Stimulated activated CD4-positive, alpha-beta T cell treated with anti-CD3 and anti-CD28 coated beads, Interleukin-12 subunit alpha, Interleukin-12 subunit beta, amount 100 ng/mL, for 24 hours (primary cell): ENCODE data around the gene CARD19.

Experiments
- DNase-seq, 2 experiments: peaks; one replicate each; pipeline ENCODE4 v3.0.0-alpha.2; 2020; ENCODE audit warnings: low read depth in 2 of 2

CARD19 gene

DNA sequence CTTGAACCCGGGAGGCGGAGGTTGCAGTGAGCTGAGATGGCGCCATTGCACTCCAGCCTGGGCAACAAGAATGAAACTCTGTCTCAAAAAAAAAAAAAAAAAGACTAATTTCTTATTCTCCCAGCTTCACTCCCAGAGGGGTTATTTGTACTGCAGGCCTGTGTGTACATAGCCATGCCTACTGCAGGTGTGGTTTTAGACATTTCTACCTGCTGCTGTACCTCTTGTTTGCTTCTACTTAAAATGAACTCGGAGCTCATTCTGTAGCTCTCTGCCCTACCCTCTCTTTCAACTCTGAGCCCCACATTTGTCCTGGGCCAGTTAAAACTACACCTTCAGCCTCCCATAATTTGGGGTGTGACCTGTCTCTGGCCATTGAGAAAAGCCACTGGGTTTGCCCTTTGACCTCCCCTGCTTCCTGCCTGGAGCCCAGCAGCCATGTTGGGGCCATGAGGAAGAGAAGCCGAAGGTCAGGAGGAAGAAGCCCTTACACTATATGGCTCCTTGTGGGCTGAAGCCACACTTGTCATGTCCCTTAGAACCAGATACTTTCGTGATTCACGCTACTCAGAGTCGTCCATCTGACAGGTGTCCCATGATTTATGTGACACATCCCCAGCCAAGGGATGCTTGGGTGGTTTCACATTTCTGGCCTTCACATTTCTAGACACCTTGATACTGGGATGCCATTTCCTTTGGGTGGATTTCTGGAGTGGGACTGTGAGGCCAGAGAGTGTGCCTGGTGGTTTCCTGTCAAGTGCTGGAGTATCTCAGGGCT is 9.4 kb upstream of the CARD19 start:
- DNase-seq, result no peak

DNA sequence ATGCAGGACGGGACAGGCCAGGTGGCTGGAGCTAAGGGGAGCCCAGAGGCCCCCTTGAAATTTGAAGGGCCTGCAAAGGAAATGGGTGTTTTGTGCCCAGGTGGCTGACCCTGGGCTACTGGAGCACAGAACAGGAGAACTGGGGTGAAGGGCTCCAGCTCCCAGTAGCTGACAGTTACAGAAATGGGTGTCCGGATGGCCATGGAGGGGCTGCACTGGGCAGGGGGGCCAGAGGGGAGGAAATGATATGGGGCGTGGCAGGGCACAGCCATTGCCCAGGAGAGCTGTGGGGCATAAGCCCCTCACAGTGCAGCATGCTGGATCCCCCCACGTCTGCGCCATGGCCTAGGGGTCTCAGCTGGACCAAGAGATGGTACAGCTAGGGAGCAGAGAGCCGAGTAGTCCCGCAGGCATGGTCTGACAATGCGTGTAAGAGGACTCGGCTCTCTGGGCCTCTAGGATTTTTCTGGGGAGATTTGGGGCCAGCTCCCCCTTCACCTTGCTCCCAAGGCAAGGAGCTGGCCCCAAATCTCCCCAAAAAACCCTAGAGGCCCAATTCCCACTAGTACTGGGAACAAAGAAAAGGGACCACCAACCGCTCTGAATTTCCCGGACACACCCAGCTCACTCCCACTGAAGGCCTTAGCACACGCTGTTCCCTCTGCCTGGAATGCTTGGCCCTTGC is 7.9 kb upstream of the CARD19 start:
- DNase-seq, result no peak

DNA sequence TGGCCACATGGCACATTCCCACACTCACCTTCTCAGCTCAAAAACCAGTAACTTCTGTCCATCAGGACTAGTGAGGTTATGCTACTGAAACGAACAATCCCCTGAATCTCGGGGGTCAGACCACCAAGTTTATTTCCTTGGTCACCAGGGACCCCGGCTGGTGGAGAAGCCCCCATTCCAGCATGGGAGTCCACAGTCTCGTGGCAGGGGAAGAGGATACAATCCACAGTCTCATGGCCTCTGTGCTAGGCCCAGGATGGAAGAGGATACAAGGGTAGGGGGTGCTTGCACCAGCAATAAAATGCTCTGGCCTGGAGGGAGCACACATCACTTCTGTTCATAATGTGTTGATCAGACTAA is 7.4 kb upstream of the CARD19 start:
- no peak for DNase-seq

DNA sequence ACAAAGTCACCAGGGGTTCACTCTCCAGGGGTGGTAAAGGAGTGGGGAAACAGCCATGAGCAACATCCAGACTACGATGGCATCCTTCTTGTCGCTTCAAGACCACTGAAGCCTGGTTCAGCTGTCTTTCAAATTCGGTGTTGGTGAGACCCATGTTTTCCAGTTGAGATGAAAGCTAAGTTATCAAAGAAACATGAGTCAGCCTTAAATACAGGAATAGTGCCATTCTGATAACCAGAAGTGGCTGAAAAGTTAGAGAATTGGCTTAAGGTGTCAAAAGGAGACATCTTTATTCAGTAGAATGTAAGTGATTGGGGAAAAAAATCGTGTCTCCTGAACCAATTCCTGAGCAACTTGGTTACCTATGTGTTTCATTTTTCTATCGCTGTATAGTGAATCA is 7.0 kb upstream of the CARD19 start:
- no peak for DNase-seq

DNA sequence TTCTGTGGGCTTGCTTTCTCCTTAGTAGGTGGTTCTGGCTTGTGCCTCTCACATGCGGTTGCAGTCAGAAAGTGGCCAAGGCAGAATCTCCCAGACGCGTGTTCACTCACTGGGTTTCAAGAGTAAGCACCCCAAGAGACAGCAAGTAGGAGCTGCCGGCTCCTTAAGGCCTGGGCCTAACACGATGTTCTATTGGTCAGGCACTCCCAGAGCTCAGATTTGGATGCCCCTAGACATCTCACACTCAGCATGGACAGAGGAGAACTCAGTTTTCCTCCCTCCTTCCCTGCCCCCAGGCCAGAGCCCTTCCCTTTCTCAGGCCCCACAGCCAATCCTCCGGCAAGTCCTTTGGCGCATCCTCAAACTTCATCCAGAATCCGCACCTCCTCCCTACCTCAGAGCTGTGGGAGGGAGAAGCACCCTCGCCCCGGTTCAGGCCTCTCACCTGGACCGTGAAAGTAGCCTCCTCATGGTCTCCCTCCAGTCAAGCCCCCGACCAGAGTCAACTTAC is 6.5 kb upstream of the CARD19 start:
- no peak for DNase-seq

DNA sequence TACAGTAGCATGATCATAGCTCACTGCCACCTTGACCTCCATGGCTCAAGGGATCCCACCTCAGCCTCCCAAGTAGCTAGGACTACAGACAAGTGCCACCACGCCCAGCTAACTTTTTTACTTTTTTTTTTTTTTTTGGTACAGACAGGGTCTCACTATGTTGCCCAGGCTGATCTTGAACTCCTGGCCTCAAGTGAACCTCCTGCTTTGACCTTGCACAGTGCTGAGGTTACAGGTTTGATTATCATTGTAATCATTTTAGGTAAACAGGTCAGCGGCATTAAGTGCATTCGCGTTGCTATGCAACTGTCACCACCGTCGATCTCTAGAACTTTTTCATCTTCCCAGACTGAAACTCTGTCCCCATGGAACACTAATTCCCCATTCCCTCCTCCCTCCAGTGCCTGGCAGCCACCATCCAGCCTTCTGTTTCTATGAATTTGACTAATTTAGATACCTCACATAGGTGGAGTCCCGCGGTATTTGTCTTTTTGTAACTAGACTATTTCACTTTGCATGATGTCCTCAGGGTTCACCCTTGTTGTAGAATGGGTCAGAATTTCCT is 5.8 kb upstream of the CARD19 start:
- no peak for DNase-seq

DNA sequence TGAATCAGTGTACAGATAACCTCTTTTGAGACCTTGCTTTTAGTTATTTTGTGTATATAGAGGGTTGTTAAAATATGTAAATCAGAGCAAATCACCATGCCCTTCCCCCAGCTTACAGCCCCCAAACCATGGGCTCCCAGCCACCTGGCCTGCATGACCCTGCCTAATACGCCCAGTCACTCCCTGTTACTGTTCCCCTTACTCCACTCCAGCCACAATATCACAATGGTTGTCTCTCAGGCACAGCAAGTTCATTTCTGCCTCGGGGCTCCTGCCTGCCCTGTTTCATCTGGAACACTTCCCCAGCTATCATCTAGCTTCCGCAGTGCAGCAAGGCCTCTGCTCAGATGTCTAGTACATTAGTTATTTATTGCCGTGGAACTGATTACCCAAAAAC is 5.0 kb upstream of the CARD19 start:
- no peak for DNase-seq

DNA sequence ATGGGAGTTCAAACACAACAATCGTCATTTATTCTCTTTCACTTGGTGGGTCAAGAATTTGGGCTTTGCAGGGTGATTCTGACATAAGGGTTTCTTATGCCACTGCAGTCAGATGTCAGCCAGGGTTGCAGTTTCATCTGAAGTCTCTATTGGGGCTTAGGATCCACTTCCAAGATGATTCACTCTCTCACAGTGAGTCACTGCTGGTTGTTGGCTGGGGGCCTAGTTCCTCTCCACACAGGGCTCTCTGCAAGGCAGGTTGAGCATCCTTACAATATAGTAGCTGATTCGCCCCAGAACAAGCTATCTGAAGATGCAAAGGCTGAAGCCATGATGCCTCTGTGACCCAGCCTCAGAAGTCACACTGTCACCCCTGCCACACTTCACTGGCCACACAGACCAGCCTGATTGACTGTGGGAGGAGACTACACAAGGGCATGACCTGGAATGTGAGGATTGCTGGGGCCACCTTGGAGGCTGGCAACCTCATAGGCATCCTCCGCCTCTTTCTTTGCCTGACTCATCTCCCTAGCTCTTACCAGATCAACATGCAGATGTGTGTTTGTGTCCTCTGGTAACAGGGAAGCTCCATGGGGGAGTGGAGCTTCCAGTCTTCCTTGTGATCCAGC is 4.5 kb upstream of the CARD19 start:
- DNase-seq, result peak; percentile 51 to 58

DNA sequence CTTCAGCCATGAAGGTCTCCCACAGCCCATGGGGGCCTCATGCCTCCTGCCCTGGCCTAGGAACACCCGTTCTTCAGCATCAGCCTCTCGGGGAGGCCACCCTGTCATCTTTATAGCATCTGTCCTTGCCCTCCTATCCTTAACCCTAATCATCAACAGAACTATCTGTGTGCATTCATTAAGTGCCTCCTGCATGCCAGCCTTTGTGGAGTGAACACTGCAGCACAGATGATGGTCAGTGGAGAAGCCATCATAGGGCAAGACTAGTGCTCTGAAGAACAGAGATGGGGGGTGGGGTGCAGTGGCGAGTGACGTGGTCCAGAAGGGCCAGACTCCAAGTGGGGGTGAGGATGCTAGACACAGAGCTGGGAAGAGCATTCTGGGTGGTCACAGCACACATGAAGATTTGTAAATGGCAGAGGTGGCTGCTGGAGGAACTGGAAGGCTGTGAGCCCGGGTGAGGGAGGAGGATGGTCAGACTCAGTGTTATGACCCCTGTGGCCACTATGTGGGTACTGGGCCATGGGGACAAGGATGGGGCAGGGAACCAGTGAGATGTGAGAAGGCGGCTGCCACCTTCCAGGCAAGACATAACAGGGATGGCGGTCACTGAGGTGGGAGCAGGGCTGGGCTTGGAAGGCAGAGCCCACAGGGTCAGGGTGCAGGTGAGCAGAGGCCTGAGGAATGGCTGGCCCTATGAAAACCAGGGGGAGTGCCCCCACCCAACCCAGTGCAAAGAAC is 3.6 kb upstream of the CARD19 start:
- DNase-seq, result no peak

DNA sequence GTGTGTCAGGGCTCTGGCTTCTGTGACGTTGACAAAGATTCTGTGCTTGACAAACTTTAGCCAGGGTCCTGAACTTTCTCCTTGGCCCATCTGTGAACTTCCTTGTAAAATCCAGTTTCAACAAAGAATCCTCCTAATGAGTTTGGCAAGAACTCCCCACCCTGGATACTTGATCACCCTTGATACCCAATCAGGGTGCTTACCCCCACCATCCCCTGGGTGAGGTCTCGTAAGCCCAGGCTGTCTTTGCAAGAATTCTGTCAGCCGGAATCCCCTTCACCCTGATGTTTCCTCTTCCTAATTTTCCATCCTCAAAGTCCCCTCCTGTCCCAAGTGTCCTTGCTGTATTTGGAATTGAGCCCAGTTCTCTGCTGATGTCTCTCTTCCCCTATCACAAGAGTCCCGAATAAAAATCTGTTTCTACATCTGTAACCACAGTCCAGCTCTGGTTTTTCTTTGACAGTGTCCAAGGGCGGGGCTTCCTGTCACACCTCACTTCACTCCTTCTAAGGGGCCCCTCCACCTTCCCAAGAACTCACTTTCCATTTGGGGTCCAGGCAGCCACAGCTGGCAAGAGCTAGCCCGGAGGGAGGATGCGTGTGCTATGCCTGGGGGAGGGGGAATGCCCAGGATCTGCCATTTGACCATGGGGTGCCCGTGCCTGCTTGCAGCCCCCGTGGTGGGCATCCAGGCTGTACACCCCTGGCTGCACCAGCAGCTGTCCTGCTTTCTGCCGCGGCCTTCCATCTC is 2.7 kb upstream of the CARD19 start:
- DNase-seq, result no peak

DNA sequence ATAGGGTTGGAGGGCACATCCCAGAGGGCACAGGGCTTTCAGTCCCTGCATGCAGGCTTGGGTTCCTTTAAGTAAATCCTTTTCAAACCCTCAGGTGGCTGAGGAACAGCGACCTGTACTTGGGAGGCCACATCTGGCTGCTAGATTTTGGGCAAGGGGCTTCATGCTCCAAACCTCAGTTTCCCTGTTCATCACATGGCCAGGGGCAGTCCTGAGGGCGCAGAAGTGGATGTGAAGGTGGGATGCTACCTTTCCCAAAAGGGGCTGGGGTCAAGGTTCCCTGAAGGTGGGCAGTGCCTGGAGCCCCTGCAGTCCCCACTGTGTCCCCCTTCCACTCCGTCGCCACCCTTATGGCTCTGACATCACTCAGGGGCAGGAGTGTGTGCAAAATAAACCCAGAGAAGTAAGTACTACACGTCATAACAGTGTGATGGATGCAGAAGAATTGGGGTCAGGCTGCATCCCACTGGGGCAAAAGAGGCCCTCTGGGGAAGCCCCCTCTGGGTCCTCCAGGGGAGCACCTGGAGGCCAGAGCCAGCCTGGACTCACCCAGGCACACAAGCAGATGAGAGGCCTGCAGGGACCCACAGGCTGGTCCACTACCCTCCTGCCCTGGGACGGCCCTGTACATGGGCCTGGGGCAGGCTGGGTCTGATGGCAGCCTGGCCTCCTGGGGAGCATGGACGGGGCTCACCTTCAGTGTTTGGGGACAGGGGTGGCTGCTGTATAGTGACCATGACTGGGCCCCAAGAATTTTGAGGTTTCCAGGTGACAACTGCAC is 1.9 kb upstream of the CARD19 start:
- DNase-seq, result no peak

DNA sequence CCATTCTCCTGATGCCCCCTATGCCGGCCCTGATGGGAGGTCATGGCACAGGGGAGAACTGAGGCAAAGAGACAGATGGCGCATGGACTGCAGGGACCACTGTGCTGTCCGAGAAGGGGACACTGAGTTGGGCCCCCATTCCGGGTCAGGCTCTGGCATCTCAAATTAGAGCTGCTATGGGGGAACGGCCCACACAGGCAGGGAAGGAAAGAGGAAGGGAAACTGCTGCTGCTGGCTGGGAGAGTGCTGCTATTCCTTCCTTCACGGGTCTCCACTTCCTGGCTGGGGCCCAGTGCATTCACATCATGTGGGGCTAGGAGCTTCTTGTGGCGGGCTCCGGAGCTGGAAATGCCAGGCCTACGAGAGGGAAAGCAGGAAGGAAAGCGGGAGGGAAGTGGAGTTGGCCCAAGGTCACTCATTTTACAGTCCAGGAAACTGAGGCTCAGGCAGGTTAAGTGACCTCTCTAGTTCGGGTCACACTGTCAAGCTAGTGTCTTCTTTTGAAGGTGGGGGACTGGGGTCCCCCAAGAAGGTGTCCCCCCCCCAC is 1.3 kb upstream of the CARD19 start:
- DNase-seq, result no peak

DNA sequence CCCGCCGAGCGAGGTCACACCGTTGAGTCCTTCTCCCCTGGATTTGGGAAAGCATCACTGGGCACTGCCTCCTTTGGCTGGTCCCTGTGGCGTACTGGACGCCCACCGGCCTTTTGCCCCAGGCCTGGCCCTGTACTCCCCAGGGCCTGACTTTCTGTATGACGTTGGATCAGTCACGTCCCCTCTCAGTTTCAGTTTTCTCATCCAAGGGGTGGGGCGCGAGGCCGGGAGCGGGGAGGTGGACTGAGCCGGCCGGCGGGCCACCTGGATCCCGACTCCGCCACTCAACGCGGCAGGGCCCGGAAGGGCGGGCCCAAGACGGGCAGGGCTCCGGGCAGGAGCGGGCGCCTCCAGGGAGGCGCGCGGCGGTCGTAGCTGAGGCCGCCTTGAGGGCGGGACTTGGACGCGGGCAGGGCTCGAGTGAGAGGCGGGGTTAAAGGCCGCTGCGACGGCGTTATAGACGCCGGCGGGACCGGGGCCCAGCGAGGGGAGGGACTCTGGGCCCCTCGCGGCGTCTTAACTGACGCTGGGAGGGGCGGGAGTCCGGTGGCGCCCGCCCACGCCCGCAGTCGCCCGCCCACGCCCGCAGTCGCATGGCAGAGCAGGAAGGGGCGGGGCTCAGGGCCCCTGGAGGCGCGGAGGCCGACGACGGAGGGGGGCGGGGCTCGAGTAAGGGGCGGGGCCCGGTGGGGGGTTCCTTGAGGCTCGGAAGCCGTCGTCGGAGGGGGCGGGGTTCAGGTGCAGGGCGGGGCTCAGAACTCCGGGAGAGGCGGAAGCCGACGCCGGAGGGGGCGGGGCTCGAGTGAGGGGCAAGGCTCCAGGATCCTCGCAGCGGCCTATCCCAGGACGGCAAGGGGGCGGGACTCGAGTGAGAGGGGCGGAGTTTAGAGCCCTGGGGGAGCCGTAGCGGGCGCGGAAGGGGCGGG is 549 bp upstream of the CARD19 start:
- peak; percentile 100 for DNase-seq

DNA sequence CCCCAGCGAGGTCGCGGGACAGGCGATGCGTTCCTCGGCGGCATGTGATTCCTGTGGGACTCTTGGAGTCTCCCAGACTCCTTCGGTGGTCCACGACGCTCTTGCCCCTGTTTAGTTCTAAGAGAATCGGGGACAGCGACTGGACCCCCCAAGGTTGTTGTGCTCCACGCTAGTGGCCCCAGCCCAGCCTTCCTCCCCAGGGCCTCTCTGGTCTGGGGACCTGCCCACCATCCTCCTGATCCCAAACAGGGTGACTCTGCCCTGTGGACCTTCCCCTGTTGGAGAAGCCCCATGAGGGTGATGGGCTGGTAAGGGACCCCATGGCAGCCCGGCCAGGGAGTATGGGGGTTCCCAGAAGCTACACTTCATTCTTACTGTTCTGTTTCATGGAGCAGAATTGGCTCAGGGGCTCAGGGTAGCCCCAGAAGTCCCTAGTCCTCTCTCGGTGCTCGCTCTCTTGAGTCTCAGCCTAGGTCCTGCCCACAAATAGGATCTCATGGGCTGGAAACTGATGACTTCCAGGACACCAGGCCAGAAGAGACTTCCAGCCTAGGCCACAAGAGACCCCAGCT is 880 bp downstream of the CARD19 start:
- DNase-seq, result no peak

DNA sequence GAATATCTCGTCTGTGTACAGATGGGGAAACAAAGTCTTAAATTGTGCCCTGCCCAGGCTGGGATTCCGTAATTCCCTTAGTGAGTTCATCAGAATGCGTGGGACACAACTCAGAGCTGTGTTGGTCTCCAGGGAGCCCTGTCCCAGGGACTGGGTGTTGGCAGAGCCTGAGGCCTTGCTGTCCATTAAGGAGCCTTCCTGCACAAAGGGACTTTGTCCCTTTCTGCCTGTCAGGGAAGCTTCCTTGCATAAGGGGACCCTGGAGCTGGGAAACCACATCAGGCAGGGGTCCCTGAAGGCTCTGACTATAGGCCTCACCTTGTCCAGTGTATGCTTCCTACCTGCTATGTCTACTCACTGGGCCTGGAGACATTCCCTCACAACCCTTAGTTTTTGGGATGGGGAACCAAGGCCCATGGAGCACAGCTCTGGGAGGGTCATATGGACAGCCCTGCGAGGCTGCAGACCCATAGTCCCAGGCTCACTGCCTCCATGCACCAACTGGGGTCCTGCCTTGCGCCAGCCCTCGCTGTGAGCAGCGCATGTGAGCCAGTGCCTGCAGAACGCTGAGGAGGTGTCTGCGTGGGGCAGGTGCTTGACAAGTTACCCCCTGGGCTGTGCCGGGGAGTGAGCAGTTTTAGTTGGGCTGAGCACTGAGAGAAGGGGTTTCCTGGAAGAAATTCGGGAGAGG is 1.6 kb downstream of the CARD19 start:
- no peak for DNase-seq

DNA sequence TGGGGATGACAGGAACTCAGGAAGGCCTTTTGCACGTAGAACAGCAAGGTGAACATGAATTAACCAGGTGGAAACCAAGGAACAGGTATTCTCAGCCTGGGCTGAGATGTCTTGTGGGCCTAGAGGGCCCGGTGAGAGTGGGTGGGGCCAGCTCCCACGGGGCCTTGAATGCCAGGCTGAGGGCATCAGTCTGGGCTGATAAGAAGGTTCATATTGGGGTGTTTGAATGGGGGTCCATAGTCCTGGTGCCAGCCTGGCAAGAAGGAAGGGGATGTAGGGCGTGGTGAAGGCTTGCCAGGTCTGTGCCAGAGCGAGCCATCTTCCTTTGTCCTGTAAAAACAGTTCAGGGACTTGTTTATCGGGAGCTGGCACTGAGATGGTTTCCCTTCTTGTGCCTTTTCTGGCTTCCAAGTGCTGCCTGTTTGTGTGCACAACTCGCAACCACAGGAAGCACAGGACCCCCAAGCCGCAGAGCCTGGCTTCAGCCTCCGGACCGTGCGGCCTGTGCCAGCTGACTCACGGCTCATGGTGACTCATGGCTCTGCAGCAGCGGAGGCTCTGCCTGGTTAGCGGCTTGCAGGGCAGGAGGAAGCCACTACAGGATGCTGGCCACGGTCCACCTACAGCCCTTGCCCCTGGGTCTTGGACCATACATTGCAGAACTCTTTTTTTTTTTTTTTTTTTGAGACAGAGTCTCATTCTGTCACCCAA is 2.4 kb downstream of the CARD19 start:
- DNase-seq, result peak in 1 of 2 experiments; percentile 54

DNA sequence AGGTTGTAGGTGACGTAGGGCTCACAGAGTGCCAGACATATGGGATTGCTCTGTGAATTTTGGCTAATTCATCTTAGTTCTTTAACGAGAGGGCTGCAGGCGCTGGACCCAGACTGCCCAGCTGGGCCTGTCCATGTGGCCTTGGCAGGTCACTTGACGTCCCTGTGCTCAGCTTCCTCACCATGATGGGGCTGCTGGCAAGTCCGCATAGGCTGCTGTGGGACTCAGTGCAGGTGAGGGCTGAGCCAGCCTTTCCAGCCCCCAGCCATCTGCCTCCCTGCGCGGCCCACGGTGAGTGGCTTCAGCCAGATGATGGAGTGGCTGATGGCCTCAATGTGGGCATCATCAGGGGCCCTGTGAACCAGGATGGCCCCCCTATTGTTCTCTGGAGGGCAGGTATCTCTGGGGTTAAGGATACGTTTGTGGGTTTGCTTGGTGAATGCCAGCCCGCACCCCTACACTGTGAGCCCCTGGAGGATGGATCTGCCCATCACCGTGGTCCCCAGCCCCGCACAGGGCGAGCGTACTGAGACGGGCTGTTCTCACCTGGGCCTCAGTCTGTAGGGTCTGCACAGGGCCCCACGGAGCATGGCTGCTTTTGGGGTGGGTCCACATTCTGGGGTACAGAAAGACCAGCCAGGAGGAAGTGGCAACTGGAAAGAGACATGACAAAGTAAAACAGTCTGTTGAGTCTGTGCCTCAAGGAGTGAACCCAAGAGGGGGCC is 3.7 kb downstream of the CARD19 start:
- no peak for DNase-seq
